ENCODE data around the gene PGGHG.

PGGHG gene

DNA sequence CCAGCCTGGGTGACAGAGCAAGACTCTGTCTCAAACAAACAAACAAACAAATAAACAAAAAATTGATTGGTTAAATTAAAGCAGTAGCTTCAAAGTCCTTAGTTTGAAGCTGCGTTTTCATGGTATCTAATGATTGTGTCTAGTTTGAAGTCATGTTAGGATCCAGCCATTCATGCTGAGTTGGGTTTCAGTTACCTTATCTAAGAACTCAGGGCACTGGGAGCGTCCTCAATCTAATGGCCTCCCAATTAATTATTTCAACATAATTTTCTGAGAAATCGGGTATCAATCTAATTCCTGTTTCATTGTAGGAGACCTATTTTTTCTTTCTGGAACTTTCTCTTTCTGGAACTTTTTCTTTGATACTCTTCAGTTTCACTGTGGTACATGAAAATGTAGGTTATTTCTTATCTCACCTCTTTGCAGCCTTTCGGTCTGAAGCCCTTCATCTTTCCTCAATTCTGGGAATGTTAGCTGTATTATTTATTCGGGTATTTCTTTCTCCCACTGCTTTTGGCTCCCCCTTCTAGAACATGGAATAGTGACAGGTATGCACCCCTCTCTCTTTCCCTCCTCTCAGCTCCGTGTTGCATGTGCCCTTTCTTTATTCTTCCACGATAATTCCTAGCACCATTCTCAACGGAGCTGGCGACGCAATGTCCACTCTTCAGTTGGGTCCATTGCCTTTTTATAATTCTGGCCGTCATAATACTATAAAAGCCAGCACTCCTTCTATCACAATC is 56.1 kb downstream of the PGGHG start:
- no peak for DNase-seq (ENCODE audit: insufficient read length)
- no peak for FAIRE-seq
- TF ChIP-seq TAF1 (IDR thresholded peaks at IDR 0.05; ENCODE audit: borderline replicate concordance, low read depth, low read length) (no peak), POLR2A (IDR thresholded peaks at IDR 0.05; ENCODE audit: low read depth, low read length) (no peak), POLR2AphosphoS5 (IDR thresholded peaks at IDR 0.05; ENCODE audit: low read depth, low read length) (no peak)
